HUES6 (cell line): ENCODE results near the gene TULP3.

Experiments
- H3K27ac ChIP-seq: 2 replicates; pipeline ENCODE4 v1.7.0; 2013; ENCODE audit warnings: low read depth, mild to moderate bottlenecking, low read length, inconsistent platforms
- H3K27me3 ChIP-seq: 2 replicates; pipeline ENCODE4 v1.6.1; 2013; ENCODE audit warnings: low read length; ENCODE audit not compliant: control insufficient read depth, insufficient read depth
- H3K36me3 ChIP-seq: 2 replicates; pipeline ENCODE4 v1.6.1; 2013; ENCODE audit warnings: low read length; ENCODE audit not compliant: control insufficient read depth, insufficient read depth
- H3K4me1 ChIP-seq: 2 replicates; pipeline ENCODE4 v1.6.1; 2013; ENCODE audit warnings: low read length; ENCODE audit not compliant: control insufficient read depth, insufficient read depth
- H3K4me3 ChIP-seq: 2 replicates; pipeline ENCODE4 v1.5.1; 2013; ENCODE audit warnings: low read depth, low read length
- H3K9ac ChIP-seq: one replicate; pipeline ENCODE4 v1.6.1; 2013; ENCODE audit warnings: mild to moderate bottlenecking, low read length
- H3K9me3 ChIP-seq: 2 replicates; pipeline ENCODE4 v1.6.1; 2013; ENCODE audit warnings: low read depth, low read length; ENCODE audit not compliant: control insufficient read depth, insufficient read depth

TULP3 gene

DNA sequence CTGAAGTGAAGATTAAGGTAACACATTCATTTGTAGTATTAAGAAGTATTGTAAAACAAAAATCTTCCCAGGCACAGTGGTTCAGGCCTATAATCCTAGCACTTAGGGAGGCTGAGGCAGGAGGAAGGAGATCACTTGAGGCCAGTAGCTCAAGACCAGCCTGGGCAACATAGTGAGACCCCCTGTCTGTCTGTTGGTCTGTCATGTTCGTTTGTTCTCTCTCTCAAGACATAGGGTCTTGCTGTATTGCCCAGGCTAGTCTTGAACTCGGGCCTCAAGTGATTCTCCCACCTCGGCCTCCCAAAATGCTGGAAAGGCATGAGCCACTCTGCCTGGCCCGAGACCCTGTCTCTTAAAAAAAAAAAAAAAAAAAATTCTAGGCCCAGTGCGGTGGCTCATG lies 6.7 kb downstream of the TULP3 start:
- Histone ChIP-seq H3K9me3 (no peaks in the 10 kb centered on the region), H3K4me3 (no peak overlapping the region), H3K4me1 (peaks cover 10% of the 10 kb centered on the region; the same call in 1 of the 2 replicates), H3K27me3 (no peaks in the 10 kb centered on the region), H3K9ac (no peak overlapping the region), H3K36me3 (no peaks in the 10 kb centered on the region), H3K27ac (no peak overlapping the region)

DNA sequence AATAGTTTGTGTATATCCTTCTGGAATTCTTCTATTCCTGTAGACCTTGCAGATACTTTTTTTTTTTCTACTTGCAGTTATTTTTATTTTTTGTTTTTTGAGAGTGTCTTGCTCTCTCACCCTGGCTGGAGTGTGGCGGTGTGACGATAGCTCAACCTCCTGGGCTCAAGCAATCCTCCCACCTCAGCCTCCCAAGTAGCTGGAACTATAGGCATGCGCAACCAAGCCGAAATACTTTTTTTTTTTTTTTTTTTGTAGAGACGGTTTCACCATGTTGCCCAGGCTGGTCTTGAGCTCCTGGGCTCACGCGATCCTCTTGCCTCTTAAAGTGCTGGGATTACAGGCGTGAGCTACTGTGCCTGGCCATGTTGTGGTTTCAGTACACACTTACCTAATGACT lies 10.0 kb downstream of the TULP3 start:
- Histone ChIP-seq H3K9me3 (no peaks in the 10 kb centered on the region), H3K4me3 (no peak overlapping the region), H3K36me3 (no peaks in the 10 kb centered on the region), H3K9ac (no peak overlapping the region), H3K4me1 (no peaks in the 10 kb centered on the region; the same call in 1 of the 2 replicates), H3K27me3 (no peaks in the 10 kb centered on the region), H3K27ac (no peak overlapping the region)

DNA sequence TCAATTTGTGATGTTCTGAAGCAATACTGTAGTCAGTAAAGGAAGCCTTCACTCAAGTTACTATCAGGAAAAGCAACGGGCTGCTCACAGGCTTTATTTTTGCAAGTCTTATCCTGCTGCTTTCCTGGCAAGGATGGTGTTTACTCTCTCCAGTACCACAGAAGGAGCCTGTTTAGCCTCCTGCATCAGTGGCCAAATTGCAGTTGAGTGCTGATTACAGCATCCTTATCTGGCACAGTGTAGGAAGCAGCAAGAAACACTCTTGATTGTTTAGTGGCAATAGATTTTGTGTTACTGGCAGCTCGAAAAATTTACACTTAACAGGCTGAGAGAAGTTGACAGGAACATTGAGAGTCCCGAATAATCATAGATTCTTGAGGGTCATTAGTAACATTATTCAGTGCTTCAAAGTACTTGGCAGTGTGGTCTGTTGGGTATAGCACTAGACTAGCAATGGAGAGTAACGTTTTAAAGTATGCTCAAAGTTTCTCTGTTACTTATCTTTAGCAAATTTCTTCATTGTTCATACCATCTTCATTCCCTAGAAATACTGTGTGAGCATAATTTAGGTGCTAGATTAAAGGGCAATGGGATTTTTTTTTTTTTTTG lies 11.7 kb downstream of the TULP3 start:
- Histone ChIP-seq H3K9ac (no peak overlapping the region), H3K27me3 (no peaks in the 10 kb centered on the region), H3K4me1 (no peaks in the 10 kb centered on the region; the same call in 1 of the 2 replicates), H3K9me3 (no peaks in the 10 kb centered on the region), H3K4me3 (no peak overlapping the region), H3K27ac (no peak overlapping the region), H3K36me3 (no peaks in the 10 kb centered on the region)

DNA sequence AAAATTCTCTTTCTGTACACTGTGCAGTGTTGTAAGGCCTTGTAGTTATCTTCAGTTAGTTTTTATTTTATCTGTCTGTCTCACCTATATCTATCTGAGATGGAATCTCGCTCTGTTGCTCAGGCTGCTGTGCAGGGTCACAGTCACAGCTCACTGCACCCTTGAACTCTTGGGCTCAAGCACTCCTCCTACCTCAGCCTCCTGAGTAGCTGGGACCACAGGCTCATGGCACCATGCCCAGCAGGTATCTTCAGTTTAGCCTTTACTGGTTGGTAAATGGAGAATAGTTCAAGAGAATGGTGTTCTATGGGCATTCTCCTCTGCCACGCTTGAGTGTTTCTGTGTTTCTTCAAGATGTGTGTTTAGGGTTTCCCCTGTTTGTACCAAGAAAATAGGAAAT lies 13.6 kb downstream of the TULP3 start:
- no peaks in the 10 kb centered on the region for H3K9me3 ChIP-seq
- no peak overlapping the region for H3K9ac ChIP-seq
- H3K4me1 ChIP-seq, result no peaks in the 10 kb centered on the region; the same call in 1 of the 2 replicates
- no peaks in the 10 kb centered on the region for H3K36me3 ChIP-seq
- H3K27ac ChIP-seq, result no peak overlapping the region
- no peaks in the 10 kb centered on the region for H3K27me3 ChIP-seq
- H3K4me3 ChIP-seq, result no peak overlapping the region

DNA sequence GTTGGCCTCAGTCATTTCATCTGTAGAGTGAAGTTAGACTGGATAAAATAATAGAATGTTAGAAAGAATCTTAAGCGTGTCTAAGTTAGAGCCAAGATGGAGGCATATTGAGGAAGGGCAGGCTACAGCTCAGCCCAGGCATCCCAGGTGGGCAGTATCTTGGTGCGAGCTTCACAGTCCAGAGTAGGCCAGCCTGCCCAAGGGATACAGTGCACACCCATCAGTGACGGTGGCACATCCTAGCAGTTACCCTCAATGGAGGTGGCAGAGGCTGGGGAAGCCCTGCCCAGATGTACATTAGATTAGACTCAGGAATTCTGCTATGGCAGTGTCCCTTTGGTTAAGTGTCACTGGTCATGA lies 21.5 kb downstream of the TULP3 start:
- Histone ChIP-seq H3K4me3 (no peak overlapping the region), H3K9me3 (no peaks in the 10 kb centered on the region), H3K4me1 (peaks cover 23% of the 10 kb centered on the region), H3K27ac (peak overlapping the region; percentile 79), H3K27me3 (no peaks in the 10 kb centered on the region), H3K36me3 (peaks cover 7% of the 10 kb centered on the region; the same call in 1 of the 2 replicates), H3K9ac (peak overlapping the region; percentile 56)

DNA sequence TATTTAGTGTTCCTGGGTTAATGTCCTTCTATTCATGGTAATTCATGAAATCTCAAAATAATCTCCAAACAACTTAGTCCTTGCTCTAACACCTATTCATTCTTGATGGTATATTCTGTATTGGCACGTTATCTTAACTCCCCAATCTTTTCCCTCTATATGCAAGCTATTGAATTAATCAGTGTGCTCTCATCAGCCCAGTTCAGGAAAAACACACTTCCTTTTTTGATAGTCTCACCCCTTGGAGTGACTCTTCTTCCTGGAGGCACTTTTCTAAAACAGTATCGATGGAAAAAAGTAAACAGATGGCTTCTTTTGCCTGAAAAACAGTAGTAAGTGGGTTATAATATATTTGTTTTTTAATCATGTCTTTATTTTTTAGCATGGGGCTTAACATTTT lies 28.6 kb downstream of the TULP3 start:
- H3K27me3 ChIP-seq, result no peaks in the 10 kb centered on the region
- peaks cover 13% of the 10 kb centered on the region for H3K4me1 ChIP-seq
- H3K36me3 ChIP-seq, result peaks cover 28% of the 10 kb centered on the region
- H3K27ac ChIP-seq, result no peak overlapping the region
- no peak overlapping the region for H3K4me3 ChIP-seq
- no peak overlapping the region for H3K9ac ChIP-seq
- no peaks in the 10 kb centered on the region for H3K9me3 ChIP-seq

DNA sequence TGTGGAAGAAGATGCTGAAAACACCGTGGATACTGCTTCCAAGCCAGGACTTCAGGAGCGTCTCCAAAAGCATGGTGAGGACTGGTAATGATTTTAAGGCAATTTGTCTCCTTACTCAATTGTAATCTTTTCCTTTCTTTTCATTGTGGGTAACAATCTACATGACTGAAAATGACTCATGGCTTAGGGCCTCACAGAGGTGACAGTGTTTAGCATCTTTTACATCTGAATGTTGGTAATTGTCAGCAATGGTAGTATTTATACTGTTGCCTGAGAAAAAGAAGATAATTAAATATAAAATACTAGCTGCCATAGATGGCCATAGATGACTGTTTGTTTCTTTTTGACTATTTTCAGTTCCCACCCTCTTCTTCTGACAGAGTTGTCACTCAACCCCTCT lies 31.6 kb downstream of the TULP3 start:
- Histone ChIP-seq H3K4me3 (no peak overlapping the region), H3K36me3 (peaks cover 31% of the 10 kb centered on the region), H3K27ac (peak overlapping the region; percentile 83), H3K9ac (peak overlapping the region; percentile 34), H3K9me3 (no peaks in the 10 kb centered on the region), H3K27me3 (no peaks in the 10 kb centered on the region), H3K4me1 (peaks cover 13% of the 10 kb centered on the region)

DNA sequence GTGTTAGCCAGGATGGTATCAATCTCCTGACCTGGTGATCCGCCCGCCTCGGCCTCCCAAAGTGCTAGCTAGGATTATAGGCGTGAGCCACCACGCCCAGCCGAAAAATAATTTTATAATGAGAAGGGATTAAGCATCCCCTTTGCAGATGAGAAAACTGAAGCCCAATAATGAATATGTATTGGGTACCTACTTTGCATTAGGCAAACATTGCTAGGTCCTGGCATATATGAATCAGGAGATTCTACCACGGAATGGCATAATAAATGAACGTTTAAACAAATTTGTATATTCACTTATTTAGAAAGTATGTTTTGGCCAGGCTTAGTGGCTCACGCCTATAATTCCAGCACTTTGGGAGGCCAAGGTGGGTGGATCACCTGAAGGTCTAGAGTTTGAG lies 32.4 kb downstream of the TULP3 start:
- peaks cover 13% of the 10 kb centered on the region for H3K4me1 ChIP-seq
- no peak overlapping the region for H3K4me3 ChIP-seq
- no peaks in the 10 kb centered on the region for H3K9me3 ChIP-seq
- H3K27me3 ChIP-seq, result no peaks in the 10 kb centered on the region
- H3K27ac ChIP-seq, result no peak overlapping the region
- H3K36me3 ChIP-seq, result peaks cover 31% of the 10 kb centered on the region
- no peak overlapping the region for H3K9ac ChIP-seq

DNA sequence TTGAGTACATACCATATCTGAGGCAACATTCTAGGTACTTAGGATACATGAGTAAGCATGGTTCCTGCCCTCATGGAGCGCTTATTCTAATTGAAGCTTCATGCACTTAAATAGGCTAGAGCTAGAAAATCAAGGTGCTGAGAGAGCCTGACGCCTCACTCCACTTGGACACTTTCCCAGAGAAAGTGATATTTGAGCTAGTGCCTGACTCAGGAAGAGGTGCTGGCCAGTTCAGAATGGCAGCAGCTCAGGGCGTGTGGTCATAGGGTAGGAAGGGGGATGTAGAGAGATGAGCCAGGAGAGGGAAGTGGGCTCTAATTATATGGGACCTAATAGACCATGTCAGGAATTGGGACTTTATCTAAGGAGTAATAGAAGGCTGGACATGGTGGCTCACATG lies 33.3 kb downstream of the TULP3 start:
- H3K4me3 ChIP-seq, result no peak overlapping the region
- H3K9me3 ChIP-seq, result no peaks in the 10 kb centered on the region
- no peak overlapping the region for H3K27ac ChIP-seq
- no peak overlapping the region for H3K9ac ChIP-seq
- H3K27me3 ChIP-seq, result no peaks in the 10 kb centered on the region
- peaks cover 31% of the 10 kb centered on the region for H3K36me3 ChIP-seq
- H3K4me1 ChIP-seq, result peaks cover 13% of the 10 kb centered on the region

DNA sequence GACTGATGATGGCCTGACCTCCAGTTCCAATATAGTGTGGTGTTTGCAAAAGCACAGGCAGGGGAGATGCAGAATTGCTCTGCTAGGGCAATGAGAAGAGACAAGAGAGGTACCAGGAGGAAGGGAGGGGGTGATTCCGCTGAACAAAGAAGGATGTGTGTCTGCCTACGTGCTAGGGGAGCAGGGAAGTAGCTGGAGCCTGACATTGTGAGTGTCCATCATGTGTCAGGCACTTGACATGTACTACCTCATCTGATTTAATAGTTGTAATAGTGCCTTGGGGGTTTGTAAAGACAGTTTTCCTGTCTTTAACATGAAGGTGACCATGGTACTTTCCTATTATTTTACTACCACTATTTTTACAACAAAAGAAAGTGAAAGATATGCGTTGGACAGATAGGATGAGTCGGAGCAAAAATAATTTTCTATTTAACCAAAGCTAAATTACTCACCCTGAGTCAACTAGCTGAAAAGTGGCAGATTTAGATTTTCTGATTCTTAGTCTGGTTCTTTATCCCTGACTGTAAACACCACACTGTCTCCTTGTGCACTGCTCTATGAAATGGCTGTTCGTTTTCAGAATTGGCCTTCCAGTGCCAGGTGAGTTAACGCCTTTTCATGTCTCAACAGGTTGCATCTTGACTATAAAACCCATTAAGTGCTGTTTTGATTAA lies 34.8 kb downstream of the TULP3 start:
- no peaks in the 10 kb centered on the region for H3K9me3 ChIP-seq
- H3K4me1 ChIP-seq, result peaks cover 13% of the 10 kb centered on the region
- H3K27ac ChIP-seq, result no peak overlapping the region
- H3K27me3 ChIP-seq, result no peaks in the 10 kb centered on the region
- H3K4me3 ChIP-seq, result no peak overlapping the region
- H3K9ac ChIP-seq, result no peak overlapping the region
- peaks cover 29% of the 10 kb centered on the region for H3K36me3 ChIP-seq

DNA sequence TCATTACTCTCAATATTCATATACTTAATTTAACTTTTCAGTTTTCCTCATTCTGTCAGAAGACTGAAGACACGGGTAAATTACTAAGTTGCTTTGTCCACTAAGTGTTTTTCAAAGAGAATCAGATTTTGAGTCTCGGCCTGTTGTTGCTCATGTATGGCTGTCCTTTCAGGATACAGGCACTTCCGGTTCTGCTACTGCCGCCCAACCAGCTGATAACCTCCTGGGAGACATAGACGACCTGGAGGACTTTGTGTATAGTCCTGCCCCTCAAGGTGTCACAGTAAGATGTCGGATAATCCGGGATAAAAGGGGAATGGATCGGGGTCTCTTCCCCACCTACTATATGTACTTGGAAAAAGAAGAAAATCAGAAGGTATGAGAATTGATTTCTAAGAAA lies 40.2 kb downstream of the TULP3 start:
- H3K4me1 ChIP-seq, result no peaks in the 10 kb centered on the region
- no peak overlapping the region for H3K27ac ChIP-seq
- H3K4me3 ChIP-seq, result no peak overlapping the region
- H3K27me3 ChIP-seq, result no peaks in the 10 kb centered on the region
- no peak overlapping the region for H3K9ac ChIP-seq
- H3K36me3 ChIP-seq, result peaks cover 49% of the 10 kb centered on the region
- H3K9me3 ChIP-seq, result no peaks in the 10 kb centered on the region
